Measurements from ENCODE around the gene PRKAA1.
"Not testable (repeated sequence)": the region's sequence is repeated elsewhere in the genome, so short reads cannot be mapped to it uniquely, and the experiment has no call there.

Gene PRKAA1

DNA sequence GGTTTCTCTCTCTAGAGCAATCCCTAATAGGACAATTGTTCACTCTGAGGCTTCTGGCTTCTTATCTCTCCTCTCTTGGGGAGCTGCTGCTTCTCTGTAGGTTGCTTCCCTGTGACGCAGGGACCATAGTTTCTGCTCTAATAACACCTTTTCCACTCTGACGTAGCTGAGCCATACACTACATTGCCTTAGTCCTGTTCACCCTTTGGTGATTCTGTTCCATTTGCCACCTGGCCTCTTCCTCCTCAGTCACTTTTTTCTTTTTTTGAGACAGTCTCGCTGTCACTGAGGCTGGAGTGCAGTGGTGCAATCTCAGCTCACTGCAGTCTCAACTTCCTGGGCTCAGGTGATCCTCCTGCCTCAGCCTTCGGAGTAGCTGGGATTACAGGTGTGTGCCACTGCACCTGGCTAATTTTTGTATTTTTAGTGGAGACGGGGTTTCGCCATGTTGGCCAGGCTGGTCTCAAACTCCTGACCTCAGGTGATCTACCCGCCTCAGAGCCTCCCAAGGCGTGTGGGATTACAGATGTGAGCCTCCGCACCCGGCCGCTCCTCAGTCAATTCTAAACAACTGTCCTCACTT, 27.4 kb upstream of the PRKAA1 start:
- not testable (repeated sequence) for DNase-seq (ENCODE audit: low read depth)

DNA sequence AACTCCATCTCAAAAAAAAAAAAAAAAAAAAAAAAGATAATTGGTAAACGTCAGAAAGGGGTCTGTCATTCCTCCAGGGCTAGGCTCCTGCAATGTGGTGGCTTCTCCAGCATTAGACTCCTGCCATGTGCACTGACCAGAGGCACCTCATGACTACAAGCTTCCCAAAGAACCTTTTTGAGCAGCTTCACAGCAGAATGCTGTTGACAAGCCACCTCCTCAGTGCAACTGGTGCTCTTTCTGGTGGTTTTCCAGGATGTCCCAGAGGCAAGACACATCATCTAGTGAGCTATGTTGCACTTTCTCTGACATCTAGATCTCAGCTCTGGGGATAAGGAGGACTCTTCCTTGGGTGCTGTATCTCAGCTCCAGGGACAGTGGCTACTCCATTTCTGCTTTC, 25.3 kb upstream of the PRKAA1 start:
- DNase-seq (ENCODE audit: low read depth), result no peak

DNA sequence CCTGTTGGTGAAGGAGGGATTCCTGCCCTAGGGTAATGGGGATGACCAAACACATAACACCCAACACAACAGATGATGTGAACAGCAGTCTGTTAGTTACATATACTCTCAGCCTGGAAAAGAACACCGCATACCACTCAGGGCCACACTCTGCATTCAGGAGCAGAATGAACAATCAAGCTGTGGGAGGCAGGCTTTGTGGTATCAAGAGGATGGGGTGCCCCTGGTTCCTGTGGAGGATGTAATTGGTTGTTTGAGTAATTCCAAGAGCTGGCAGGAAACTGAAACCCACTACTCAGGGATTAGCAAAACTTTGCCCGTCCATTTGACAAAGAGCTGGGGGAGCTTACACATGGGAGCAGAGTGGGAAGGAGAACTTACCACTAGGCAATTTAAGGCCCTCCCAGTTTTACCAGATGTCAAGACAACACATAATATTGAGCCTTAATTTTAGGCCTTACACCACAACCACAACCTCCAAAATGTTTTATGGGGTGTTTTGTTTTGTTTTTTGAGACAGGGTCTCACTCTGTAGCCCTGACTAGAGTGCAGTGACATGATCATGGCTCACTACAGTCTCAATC, 15.6 kb upstream of the PRKAA1 start:
- no peak for DNase-seq (ENCODE audit: low read depth)

DNA sequence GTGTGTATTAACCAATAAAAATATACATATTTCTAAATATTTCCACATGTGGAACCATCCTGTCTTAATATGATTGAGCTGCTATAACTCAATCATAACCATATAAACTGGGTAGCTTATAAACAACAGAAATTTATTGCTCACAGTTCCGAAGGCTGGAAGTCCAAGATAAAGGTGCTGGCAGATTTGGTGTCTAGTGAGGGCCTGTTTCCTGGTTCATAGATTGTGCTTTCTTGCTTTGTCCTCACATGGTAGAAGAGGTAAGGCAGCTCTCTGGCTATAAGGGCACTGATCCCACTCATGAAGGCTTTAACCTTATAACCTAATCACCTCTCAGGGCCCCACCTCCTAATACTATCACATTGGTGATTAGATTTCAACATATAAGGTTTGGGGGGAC, 14.0 kb upstream of the PRKAA1 start:
- DNase-seq (ENCODE audit: low read depth), result no peak

DNA sequence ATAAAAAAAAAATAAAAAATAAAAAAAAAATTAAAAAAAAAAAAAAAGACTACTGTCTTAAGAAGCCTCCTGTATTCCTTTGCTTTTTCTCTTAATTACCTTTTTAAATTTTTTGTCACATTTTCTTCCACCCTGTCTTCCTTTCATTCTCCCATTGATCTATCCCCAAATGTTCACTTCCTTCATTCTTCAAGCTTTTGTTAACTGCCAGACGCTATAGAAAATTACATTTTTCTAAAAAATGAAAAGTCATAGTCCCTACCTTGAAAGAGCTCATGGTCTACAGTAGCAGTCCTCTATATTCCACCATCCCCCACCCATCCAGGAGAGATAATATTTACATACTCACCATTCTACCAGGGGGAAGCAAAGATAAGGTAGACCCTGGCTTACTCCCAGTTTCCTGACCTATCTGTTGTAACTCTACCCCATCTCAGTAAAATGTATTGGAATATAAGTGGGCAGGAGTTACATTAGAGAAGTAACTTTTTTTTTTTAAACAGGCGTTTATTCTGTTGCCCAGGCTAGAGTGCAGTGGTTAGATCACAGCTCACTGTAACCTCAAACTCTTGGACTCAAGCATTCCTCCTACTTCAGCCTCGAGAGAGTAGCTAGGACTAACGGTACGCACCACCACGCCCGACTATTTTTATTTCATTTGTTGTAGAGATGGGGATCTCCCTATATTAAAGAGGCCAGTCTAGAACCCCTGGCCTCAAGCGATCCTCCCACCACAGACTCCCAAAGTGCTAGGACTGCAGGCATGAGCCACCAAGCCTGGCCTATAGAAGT, 3.8 kb upstream of the PRKAA1 start:
- DNase-seq (ENCODE audit: low read depth), result no peak

DNA sequence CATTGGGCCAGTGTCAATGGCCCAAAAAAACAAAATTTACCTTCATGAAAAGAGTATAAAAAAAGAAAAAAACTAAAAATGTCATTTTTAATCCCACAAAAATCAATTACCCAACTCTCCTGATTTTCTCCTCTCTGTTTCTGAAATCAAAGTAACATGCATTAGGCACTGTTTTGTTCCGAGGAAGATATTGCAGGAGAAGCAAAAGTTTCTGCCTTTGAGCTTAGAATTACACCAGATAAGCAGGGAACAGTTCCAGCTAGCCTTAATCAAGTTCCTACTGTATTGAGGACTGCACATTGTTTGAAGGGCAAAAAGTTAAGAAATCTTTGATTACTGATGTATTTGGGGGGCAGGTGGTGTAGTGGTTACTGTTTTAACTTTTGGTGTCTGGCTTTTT, 1.1 kb upstream of the PRKAA1 start:
- no peak for DNase-seq (ENCODE audit: low read depth)

GRCh38 chr5:40798801-40799210, 632 bp upstream of the PRKAA1 start:
- no peak for DNase-seq (ENCODE audit: low read depth)

GRCh38 chr5:40797273-40798011, 732 bp downstream of the PRKAA1 start:
- peak; percentile 66 for DNase-seq (ENCODE audit: low read depth)

DNA sequence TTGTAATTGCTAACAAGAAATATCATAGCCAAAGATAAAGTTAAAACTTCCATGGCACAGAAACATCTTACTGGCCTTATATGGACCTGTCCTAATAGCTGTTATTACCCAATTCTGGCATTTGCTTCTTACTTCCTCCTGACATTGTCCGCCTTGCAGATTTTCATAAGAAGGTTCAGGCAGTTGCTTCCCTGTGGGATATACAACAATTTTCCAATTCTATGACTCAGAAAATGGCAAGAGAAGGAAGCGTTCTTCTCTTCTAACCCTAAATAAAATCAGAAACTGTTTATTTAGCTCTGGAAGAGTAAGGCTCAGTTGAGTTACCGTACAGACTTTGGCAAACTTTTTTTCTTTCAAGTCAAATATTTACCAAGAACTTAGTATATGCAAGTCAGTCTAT, 1.7 kb downstream of the PRKAA1 start:
- DNase-seq (ENCODE audit: low read depth), result no peak

DNA sequence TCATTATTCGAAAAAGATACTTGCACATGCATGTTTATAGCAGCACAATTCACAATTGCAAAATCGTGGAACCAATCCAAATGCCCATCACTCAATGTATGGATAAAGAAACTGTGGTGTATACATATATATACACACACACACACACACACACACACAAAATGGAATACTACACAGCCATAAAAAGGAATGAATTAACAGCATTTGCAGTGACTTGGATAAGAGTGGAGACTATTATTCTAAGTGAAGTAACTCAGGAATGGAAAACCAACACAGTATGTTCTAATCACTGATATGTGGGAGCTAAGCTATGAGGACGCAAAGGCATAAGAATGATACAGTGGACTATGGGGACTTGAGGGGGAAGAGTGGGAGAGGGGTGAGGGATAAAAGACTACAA, 3.3 kb downstream of the PRKAA1 start:
- not testable (repeated sequence) for DNase-seq (ENCODE audit: low read depth)

- DNase-seq (ENCODE audit: low read depth), result not testable (repeated sequence)
These were observed 3.8 kb downstream of the PRKAA1 start for GRCh38 chr5:40794340-40794739.

DNA sequence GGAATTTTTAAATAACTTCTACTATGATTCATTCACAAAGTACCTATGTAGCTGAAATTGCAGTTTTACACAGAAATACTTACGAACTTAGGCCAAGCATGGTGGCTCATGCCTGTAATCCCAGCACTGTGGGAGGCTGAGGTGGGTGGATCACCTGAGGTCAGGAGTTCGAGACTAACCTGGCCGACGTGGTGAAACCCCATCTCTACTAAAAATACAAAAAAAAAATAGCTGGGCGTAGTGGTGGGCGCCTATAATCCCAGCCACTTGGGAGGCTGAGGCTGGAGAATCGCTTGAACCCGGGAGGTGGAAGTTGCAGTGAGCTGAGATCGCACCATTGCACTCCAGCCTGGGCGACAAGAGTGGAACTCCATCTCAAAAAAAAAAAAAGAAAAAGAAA, 5.5 kb downstream of the PRKAA1 start:
- DNase-seq (ENCODE audit: low read depth), result not testable (repeated sequence)

GRCh38 chr5:40791715-40792139, 6.4 kb downstream of the PRKAA1 start:
- no peak for DNase-seq (ENCODE audit: low read depth)

DNA sequence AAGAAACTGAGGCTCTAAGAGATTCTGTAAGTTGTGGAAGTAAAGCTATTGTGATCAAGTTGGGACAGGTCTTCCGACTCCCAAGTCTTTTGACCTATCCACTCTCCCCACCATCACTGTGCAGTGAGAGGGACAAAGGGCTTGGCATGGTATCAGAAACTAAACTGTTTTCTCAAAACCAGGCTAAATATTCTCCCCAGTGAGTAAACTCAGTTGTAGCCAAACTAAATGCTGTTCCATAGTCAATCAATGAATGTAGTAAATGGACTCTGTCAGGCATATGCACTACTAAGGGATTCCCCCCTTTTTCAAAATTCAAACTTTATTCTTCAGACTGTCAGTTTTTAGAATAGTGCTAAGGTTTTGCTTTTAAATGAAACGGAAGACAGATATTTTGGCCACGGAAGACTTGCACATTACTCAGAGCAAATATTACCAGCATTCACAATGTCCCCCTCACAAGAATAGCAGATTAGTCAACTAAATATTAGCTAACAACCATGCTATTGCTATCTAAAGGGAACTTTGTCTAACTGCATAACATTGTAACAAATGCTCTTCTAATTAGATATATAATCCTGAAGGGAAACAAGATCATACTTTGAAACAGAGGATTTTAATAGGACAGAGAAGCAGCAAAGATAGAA, 7.1 kb downstream of the PRKAA1 start:
- DNase-seq (ENCODE audit: low read depth), result no peak

- not testable (repeated sequence) for DNase-seq (ENCODE audit: low read depth)
These were observed 9.2 kb downstream of the PRKAA1 start for GRCh38 chr5:40788941-40789340.

- DNase-seq (ENCODE audit: low read depth), result no peak
These were observed 10.2 kb downstream of the PRKAA1 start for GRCh38 chr5:40787986-40788385.

GRCh38 chr5:40786664-40787063, 11.5 kb downstream of the PRKAA1 start:
- DNase-seq (ENCODE audit: low read depth), result not testable (repeated sequence)

DNA sequence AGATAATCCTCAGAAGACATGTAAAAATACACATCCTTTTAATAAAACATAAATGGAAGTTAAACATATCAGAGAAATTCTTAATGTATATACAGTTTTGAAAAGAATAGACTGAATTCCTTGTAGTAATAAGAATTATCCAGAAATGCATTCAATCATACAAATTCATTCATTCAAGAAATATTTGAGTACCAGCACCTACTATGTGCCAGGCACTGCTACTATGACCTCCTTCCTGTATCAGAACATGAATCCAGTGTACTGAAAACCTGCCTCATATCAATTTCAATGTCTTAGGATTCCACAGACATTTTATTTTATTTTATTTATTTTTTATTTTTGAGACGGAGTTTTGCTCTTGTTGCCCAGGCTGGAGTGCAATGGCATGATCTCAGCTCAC, 13.3 kb downstream of the PRKAA1 start:
- DNase-seq (ENCODE audit: low read depth), result no peak

DNA sequence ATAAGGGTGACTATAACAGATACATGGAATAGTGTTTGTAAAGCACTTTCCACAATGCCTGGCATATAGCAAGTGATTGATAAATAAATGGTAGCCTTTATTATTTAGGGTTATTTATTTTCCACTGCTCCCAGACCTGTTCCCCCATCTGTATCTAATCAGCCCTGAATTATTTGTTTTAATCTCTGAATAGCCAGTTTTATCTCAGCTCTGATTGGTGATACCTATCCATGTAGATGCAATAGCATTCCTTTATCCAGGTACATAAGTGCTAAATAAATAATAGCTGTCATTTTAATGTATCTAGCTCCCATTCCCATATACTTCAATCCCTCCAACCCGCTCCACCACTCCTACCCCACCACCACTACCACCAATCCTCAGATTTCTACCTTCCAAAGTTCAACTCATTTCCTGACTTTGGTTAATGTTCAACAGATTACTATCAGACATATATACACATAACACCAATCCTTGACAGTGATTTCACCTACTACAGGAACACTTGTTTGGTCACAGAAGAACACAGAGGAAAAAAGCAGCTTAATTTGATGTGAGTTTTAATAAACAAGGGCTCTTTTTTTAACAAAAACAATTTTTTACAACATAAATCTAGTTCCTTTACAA, 14.0 kb downstream of the PRKAA1 start:
- no peak for DNase-seq (ENCODE audit: low read depth)

DNA sequence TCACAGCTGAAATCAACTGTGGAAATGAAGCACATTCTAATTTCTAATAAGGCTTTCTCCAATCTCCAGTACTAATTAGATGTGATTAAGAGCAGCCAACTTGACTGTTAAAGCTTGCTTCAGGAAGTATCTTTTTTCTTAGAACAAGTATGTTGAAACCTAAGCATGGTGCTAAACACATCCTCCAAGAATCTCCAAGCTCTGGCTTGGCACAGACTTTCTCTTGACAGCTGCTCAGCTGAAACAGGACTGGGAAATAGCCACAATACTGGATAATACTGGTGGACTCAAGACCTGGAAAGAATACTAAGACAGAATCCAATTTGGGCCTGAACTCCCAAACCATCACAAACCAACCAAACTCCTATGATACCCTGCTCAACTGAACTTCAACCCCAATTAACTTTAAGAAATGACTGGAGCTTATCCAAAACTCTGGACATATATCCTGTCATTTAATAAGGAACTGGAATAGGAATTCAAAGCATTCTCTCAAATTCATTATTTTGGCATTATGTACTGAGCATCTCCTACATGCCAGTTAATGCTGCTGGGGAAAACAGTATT, 16.2 kb downstream of the PRKAA1 start:
- DNase-seq (ENCODE audit: low read depth), result no peak

- DNase-seq (ENCODE audit: low read depth), result no peak
These were observed 17.3 kb downstream of the PRKAA1 start for GRCh38 chr5:40780858-40781257.

All from stimulated activated CD8-positive, alpha-beta memory T cell treated with anti-CD3 and anti-CD28 coated beads, Interleukin-4, amount 100 ng/mL, for 24 hours (primary cell).